IPS-18c (cell line): ENCODE measurements around the gene GABPA.
A peak's percentile ranks its signal among the peaks of the same experiment; 100 is the strongest.

Experiments
- H3K4me3 ChIP-seq: 2 replicates; pipeline ENCODE4 v1.7.0; 2013; ENCODE audit warnings: low read depth, mild to moderate bottlenecking, low read length, moderate library complexity; ENCODE audit not compliant: insufficient read depth
- H3K9me3 ChIP-seq: one replicate; pipeline ENCODE4 v1.6.1; 2013; ENCODE audit warnings: mild to moderate bottlenecking, low read length, moderate library complexity; ENCODE audit not compliant: control insufficient read depth, insufficient read depth

Gene GABPA

DNA sequence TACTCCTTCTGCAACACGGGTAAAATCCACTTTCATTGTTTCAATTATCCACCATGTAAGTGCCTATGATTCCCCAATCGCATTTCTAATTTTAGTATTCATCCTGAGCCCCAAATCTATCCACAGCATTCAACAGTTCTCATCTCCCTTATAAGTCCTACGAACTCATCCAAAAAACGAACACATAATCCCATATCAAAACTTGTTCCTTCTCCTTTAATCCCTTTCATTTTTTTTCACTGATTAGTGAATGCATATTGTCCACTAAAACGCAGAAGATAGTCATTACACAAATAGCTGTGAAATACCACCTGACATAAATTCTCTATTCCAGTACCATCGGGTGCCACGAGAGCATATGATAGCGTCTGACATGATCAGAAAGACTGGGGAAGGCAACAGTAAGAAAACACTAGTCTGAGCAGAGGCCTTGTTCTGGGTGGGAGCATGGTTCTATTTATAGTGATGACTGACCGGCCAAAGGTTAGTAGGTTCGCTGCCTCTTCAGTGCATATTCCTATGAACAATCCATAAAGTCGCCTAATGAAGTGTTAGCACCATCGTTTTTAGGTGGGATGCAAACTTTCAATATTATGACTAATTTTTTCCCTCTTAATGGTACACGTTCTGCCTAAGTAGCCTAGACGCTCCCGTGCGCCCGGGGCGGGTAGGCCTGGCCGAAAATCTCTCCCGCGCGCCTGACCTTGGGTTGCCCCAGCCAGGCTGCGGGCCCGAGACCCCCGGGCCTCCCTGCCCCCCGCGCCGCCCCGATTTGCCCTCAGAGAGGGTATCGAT lies 716 bp upstream of the GABPA start:
- no peaks in the 10 kb centered on the region for H3K9me3 ChIP-seq
- H3K4me3 ChIP-seq, result peak overlapping the region; percentile 98

DNA sequence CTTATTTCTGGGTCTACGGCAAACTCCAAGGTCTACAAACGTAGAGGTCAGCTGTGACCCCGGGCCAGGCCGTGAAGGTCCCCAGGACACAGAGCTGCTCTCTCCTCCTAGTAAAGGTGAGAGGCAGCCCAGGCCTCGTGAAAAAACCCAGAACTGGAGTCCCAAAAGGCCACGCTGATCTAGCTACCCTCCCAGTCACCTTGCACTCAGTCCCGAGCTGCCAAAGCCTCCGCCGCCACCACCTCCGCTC lies 193 bp upstream of the GABPA start:
- Histone ChIP-seq H3K9me3 (no peaks in the 10 kb centered on the region), H3K4me3 (peak overlapping the region; percentile 98)

DNA sequence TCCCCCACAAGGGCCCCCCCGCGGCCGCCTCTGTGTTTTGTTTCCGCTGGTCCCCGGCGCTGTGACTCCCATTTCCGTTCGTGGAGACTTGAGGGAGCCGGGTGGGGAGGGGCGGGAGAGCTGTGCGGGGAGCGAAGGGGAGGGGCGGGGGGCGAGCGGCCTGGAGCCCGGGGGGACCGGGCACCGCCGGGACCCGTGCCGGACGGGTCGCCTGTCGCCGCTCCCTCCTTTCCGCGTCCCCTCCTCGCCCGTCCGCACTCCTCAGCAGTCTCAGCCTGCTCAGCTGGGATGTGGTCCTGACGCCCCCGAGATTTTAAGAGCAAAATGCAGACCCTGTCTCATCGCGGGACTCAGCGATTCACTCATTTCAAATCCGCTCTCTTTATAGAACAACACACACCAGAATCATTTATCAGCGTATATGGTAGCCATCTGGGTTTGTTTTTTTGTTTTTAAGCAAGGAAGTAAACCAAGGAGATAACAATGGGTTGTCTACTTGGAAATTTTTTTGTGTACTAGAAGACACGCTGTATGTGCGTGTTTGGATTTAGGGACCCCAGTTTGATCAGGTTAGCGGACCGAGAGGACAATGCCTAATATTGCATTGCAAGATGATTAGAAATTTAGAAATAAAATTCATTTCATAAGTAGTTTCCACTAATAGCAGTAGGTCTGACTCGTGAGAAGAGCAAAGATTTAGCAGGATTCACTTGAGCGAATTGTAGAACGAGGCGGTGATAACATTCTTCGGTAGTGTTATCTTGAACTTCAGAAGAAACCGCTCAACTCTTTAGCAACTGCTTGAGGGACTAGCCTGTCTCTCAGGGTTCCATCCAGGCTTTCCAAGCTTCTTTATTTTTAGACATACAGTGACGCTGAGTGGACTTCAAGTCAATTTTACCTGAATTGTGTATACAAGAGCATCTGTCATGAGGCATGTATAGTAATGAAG lies 1.1 kb downstream of the GABPA start:
- H3K4me3 ChIP-seq, result peak overlapping the region; percentile 98
- no peaks in the 10 kb centered on the region for H3K9me3 ChIP-seq

DNA sequence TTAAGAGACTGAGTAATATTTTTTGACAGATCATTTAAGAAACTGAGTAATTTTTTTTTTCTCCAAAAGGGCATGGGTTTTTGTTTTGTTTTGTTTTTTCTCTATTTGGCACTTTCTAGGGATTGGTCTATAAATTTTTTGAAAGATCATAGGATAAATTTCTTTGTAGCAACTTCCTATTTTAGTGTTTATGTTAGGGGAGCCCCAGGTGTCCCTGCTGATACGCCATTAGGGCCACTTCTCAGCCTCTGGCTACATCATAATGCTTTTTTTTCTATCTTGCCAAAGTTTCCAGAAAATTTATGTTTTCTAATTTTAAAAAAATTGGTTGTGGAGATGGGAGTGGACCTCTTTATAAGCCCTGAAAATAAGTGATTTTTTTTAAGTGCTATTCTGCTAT lies 2.6 kb downstream of the GABPA start:
- Histone ChIP-seq H3K9me3 (no peaks in the 10 kb centered on the region), H3K4me3 (no peak overlapping the region)

DNA sequence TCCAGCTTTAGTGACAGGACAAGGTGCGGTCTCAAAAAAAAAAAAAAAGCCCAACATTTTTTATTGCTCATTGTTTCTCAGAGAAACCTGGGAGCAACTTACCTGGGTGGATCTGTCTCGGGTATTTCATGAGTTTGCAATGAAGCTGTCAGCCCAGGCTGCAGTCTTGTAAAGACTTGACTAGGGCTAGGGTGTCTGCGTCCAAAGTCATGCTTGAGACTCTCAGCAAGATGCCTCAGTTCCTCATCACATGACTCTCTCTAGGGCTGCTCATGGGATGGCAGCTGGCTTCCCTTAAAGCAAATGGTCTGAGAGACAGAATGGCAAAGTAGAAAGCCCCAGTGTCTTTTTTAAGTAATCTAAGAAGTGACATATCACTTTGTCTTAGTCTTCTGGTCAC lies 8.1 kb downstream of the GABPA start:
- H3K4me3 ChIP-seq, result no peak overlapping the region
- H3K9me3 ChIP-seq, result no peaks in the 10 kb centered on the region

DNA sequence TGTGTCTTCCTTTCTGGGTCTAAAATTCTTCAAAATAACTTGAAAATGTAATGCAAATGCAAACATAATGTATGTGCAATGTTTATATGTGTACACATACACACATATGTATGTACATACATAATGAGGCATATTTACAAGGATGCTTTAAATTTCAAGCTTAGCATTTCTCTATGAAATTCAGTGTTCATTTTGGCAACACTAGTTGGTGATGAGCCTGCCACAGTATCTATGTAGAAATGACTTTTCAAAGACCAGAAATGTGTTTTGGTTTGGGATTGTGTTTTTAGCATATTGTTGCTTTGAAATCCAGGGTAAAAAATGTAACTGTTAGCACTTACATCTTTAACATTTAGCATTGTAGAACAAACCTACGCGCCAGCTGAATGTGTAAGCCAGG lies 10.1 kb downstream of the GABPA start:
- no peak overlapping the region for H3K4me3 ChIP-seq
- H3K9me3 ChIP-seq, result no peaks in the 10 kb centered on the region

DNA sequence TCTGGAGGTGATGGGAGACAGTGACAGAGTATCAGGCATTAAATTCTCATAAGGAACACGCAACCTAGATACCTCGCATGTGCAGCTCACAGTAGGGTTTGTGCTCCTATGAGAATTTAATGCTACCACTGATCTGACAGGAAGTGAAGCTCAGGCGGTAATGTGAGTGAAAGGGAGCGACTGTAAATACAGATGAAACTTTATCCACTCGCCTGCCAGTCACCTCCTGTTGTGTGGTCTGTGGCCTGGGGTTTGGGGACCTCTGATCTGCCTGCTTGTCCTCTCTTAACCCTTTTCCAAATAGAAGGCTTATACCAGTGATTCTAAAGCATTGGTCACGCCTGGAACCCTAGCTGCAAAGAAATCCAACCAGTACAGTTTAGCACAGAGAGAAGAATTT lies 15.3 kb downstream of the GABPA start:
- no peak overlapping the region for H3K4me3 ChIP-seq
- no peaks in the 10 kb centered on the region for H3K9me3 ChIP-seq

DNA sequence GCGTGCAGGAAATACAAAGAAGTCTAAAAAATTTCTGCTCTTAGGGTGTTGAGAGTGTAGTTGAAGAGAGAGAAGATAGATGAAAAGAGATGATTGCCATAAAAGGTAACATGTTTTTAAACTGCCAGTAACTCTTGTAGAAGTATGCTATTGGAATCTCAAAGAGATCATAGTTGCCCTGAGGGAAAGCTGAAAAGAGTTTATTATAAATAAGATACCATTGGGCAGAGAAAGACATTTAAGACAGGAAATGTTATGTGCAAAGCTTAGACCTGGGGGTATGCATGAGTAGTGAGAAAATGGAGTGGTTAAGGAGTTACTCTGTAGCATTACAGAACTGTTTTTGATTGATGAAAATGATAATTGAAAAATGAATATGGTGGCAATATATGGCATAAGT lies 17.6 kb downstream of the GABPA start:
- Histone ChIP-seq H3K9me3 (no peaks in the 10 kb centered on the region), H3K4me3 (no peak overlapping the region)

DNA sequence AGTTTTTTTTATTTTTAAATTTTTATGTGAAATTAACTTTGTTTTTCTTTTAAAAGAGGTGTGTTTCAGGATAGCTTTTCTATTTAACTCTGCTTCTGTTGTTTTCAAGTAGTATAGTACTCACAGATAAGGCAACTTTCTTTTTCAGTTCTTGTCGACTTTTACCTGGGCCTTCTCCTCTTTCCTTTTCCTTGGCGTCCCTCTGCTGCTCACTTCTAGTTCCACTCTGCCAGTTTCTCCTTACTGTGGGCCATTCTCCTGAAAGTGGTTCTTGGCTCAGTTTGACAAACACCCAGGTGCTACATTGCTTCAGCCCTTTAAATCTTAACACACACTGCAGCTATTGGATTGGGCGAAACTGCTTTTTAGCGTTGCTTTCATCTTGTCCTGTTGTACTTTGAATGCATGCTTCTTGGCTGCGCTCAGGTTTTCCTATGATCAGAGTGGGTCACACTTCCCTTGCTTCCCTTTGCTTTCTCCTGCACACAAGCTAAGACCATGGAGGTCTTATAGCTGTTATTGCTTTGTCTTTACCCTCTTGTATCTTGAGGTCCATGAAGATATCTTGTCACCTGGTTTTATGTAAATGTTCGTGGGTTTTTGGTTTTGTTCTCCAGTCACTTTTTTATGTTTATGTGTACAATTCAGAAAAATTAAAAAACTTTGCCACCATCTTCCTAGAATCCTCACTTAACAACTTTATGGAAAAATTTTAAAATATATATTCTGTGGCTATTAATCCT lies 21.6 kb downstream of the GABPA start:
- Histone ChIP-seq H3K9me3 (no peaks in the 10 kb centered on the region), H3K4me3 (no peak overlapping the region)

DNA sequence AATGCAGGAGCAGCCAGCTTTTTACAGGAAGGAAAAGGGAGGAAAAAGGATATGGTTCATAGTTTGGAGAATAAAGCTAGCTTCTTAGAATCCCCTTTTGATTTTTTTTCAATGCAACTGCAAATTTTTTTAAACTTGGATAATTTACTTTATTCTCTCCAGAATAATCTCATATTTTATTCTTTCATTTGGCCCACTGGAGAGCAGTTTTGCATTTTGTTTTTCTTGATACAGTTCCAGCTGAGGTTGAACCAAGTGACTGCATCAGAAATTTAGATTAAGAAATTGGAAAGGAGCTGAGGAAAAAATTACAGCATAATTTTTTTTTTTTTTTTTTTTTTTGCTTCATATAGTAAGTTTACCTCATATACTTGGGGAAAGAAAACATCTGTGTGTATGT lies 22.8 kb downstream of the GABPA start:
- Histone ChIP-seq H3K4me3 (no peak overlapping the region), H3K9me3 (no peaks in the 10 kb centered on the region)

DNA sequence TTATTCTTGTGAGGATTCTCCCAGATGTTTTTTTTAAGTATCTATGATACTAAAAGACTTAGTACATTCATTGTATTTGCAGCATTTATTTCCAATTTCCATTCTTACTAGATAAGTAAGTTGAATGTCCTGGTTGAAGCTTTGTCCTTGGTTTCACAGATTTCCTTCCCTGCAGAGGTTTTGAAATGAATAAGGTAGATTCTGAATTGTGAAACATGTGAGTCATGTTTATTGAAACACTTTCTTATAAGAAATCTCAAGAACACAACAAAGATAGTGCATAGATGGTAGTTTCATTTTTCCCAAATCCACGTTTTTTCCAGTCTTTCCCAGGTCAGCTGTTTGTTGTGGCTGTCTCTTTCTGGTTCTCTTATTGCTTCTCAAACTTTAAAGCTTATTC lies 24.8 kb downstream of the GABPA start:
- Histone ChIP-seq H3K4me3 (no peak overlapping the region), H3K9me3 (no peaks in the 10 kb centered on the region)

DNA sequence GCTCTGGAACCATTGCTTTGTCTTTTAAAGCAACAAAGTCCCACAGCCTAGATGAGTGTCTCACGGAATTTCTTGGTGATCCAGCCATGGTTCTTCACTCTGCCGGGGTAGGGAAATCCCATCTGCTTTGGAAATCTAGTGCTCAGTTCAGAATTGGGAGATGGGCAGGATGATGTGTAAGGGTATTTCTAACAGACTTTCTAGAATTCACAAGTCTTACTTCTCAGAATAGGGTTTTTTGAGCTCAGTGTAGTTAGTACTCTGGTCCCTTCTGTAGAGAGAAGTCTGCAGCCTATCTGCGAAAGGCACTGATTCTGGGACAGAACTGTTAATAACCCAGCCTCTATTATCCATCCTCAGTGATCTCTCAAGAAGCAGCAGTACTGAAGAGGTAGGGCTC lies 25.3 kb downstream of the GABPA start:
- no peak overlapping the region for H3K4me3 ChIP-seq
- no peaks in the 10 kb centered on the region for H3K9me3 ChIP-seq

DNA sequence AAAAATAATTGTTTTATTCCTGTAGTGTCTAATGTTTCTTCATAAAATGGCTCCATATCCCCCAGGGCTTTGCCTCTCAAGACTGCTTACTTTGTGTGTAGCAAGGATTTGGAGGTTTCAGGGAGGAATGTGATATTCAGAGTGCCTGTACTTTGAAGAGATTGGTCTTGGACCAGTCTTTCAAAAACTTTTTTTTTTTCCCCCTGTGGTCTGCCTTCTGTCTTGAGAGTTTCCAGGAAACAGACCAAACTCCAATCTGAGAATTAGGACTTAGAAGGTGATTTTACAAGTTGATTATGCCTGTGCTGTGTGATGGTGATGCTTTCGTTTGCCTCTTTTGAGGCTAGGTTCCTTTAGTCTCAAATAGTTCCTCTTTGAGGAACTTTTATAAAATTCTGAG lies 25.9 kb downstream of the GABPA start:
- Histone ChIP-seq H3K9me3 (no peaks in the 10 kb centered on the region), H3K4me3 (no peak overlapping the region)

DNA sequence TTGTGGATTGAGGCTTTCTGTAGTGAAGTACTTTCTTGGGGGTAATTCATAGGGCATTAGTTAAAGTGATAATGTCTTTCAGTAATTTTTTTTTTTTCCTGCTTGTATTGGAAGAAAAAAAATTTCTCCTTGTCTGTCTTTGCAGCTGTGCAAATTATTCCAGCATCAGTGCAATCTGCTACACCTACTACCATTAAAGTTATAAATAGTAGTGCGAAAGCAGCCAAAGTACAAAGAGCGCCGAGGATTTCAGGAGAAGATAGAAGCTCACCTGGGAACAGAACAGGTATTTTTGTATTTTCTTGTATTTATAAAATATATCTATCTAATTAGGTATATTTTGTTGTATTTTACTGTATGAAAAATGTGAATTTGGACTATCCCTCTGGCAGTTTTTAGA lies 29.3 kb downstream of the GABPA start:
- no peaks in the 10 kb centered on the region for H3K9me3 ChIP-seq

DNA sequence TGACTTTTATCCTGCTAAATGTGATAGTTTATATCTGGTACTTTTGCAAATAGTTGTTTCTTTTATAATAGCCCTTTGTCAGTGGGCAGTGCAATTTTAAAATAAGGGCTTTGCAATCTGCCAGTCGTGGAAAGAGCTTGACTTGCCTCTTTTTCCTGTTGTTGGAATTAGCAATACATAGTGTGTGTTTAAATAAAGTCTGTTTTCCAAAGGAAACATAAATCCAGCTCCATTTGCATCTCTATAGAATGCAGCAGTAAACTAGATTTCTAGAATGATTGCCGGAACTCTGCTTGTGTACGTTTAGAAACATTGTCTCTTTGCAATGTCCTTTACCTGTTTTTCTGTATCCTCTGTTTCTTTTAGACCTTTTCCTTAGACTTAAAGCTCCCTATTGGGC lies 33.1 kb downstream of the GABPA start:
- no peaks in the 10 kb centered on the region for H3K9me3 ChIP-seq
- H3K4me3 ChIP-seq, result no peak overlapping the region

More for the DNA sequence above, 29.3 kb downstream of the GABPA start:
- H3K4me3 ChIP-seq, result no peak overlapping the region

DNA sequence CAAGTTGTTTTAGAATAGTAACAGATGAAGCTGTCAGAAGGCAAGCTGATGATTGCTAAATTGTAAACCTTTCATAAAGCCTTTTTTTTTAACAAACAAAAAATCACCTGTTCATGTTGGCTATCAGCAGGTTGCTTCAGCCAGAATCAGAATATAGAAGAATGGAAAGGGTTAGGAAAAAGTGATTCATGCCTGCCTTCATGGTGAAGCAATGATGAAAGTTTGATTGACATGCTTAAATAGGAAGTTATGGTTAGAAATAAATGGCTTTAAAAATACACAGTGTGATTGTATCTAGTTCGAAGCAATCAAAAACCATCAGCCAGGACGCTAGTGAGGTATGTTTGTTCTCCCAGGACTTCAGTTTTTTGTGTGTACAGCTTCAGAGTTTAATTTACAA lies 37.9 kb downstream of the GABPA start:
- no peak overlapping the region for H3K4me3 ChIP-seq
- no peaks in the 10 kb centered on the region for H3K9me3 ChIP-seq

DNA sequence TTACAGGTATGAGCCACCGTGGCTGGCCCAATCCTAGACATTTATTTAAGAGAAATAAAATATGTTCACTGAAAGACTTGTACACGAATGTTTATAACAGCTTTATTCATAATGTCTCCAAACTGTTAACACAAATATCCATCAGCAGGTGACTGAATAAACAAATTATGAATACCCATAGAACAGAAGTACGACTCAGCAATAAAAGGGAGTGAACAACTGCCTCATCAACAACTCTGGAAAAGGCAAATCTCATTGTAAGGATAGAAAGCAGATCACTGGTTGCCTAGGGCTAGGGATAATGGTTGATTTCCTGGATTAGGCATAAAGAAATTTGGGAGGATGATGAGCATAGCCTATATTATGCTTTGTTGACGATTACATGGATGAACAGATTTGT lies 41.7 kb downstream of the GABPA start:
- no peak overlapping the region for H3K4me3 ChIP-seq
- no peaks in the 10 kb centered on the region for H3K9me3 ChIP-seq
